Activated CD4-positive, alpha-beta T cell treated with anti-CD3 and anti-CD28 coated beads for 24 hours (primary cell): ENCODE results near the gene PDSS2.
"Not testable (repeated sequence)": the region's sequence is repeated elsewhere in the genome, so short reads cannot be mapped to it uniquely, and the experiment has no call there.

Experiments used
- DNase-seq, 2 donors: peaks; one replicate each; pipeline ENCODE4 v3.0.0-alpha.2; 2020; ENCODE audit warnings: low read depth in 2 of 2

PDSS2 gene

DNA sequence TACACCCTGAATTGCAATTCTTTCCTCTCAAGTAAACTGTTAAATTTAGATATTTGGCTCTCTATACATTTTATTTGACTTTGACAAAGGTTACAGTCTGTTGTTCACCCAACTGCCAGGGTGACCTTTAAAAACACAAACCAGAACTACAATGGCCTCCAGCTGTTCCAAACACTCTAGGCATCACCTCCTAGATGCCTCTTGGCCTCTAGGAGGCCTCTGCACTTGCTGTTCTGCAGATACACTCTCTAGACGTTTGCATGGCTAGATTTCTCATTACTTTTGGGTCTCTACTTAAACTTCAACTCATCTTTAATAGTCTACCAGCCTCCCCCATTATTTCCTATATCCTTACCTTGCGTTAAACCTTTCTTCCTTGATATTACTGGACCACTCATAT, 241.2 kb downstream of the PDSS2 start:
- no peak for DNase-seq

DNA sequence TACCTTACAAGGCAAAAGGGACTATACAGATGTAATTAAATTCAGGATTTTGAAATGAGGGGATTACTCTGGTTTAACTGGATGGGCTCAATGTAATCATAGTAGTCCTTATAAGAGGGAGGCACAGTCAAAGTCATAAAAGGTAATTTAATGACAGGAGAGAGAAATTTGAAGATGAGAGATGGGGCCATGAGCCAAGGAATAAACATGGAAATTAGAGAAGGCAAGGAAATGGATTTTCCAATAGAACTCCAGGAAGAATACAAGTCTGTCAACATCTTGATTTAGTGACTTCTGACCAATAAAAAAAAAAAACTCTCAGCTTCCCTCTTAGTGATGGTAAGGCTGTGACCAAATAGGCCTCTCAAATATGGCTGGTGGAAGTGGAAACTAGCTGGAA, 242.1 kb downstream of the PDSS2 start:
- no peak for DNase-seq

DNA sequence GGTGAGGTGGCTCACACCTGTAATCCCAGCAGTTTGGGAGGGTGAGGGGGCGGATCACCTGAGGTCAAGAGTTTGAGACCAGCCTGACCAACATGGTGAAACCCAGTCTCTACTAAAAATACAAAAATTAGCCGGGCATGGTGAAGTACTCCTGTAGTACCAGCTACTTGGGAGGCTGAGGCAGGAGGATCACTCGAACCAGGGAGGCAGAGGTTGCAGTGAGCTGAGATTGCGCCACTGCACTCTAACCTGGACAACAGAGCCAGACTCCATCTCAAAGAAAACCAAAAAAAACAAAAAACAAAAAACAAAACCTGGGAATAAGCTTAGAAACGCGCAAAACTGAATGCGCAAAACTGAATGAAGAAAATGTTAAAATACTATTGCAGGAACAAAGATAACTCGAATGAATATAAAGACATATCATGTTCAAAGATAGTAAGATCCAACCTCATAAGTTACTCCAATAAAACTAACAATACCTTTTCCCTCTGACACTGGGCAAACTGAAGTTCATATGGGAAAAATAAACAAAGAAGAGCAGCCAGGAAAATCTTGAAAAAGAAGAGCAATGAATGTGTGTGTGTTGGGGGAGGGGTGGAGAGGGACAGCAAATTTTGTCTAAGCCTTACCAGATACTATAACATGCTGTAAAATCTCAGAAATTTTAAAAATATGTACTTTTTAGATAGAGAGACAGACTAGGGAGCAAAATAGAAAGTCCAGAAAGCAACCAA, 243.0 kb downstream of the PDSS2 start:
- no peak for DNase-seq

DNA sequence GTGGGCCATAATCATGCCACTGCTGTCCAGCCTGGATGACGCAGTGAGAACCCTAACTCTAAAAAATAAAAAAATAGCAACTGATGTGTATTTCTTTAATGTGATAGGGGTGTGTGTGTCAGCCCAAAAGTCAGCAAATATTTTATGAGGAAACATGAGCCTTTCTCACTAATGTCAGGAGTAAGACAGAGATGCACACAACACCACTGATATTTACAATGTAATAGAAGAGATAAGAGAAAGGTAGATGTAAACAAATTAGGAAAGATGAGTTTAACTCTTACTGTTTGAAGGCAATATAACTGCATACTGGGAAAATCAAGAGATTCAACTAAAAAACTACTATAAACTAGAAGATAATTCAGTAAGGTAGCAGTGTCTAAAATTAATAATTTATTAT, 244.0 kb downstream of the PDSS2 start:
- no peak for DNase-seq

- no peak for DNase-seq
These were observed 244.7 kb downstream of the PDSS2 start for GRCh38 chr6:107214655-107215054.

GRCh38 chr6:107209406-107210305, 249.7 kb downstream of the PDSS2 start:
- no peak for DNase-seq

DNA sequence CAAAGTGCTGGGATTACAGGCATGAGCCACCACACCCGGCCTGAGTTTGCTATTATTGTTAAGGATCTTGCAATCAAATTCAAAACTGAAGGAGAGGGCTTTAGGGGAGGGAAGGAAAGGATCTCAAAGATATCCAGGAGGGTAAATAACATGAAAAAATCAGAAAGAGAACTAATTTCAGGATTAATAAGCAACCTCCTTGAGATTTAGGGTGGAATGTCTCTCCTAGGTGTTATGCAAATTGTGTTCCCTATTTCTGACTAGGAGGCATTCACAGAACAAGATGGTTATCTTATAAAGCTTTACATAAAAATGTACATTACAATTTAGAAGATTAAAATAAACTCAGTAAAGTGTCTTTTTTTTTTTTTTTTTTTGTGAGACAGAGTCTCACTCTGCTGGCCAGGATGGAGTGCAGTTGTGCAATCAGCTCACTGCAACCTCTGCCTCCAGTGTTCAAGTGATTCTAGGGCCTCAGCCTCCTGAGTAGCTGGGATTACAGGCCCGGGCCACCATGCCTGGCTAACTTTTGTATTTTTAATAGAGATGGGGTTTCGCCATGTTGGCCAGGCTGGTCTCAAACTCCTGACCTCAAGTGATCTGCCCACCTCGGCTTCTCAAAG, 252.0 kb downstream of the PDSS2 start:
- DNase-seq, result no peak

DNA sequence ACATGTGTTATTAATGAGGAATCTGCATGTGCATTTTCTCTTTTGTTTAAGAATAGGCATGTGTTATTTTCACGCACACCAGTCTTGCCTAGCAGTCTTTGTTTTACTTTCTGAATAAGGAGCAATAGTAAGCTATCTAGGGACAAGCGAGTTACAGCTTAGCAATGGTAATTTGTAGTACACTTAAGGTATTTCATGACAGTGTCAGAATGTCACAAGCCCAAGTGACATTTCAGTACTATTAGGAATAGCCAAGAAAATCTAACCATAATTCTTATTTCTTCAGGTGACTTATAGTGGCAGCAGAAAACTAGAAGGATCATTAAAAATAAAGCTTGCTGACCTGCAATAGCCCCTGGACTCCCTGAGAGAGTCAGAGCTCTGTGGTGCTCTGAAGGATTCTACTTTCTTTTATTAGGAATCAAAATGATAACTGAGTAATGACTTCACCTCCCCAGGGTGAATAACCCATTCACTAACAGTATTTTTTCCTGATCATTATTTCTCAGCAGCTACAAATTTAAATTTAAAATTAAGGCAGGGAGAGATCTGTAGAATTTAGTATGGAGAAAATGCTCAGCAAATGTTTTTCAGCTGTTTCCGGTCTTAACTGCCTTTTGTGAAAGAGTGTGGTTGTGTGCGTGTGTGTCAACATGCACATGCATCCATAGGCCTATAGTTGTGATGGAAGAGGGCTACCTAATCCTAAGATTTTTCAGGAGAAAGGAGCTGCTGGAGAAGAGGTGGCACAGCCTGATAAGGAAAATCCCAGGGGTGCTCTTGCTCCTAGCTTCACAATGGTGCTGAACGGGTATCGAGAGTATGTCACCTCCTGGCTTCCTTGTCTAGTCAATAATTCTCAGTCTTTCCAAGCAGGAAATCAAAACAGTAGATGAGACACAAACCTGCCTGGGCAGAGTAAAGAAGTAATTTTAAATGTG, 254.0 kb downstream of the PDSS2 start:
- DNase-seq, result no peak

GRCh38 chr6:107202876-107203468, 256.4 kb downstream of the PDSS2 start:
- no peak for DNase-seq

GRCh38 chr6:107198631-107199416, 260.5 kb downstream of the PDSS2 start:
- DNase-seq, result no peak

GRCh38 chr6:107196152-107196551, 263.2 kb downstream of the PDSS2 start:
- DNase-seq, result no peak

- not testable (repeated sequence) for DNase-seq
These were observed 264.6 kb downstream of the PDSS2 start for GRCh38 chr6:107194723-107195122.

DNA sequence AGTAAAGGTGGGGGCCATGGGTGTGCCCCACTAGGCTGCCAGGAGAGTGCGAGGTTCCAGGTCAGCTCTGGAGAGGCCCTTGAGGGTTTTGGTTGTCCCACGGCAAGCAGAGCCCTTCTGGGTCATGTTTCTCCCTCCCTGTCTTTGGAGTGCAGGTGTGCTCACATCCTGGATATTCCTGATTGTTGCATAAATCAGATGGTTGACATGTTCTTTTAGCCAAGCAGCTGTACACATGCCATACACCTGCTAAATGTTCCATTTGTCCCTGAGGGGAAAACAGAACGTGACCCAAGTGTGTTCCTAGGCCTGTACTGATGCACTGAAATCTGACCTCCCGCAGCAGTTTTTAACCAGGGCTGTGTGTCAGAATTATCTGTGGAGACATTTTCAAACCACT, 266.5 kb downstream of the PDSS2 start:
- no peak for DNase-seq

GRCh38 chr6:107187630-107188029, 271.7 kb downstream of the PDSS2 start:
- no peak for DNase-seq

- no peak for DNase-seq
These were observed 273.3 kb downstream of the PDSS2 start for GRCh38 chr6:107186047-107186446.

DNA sequence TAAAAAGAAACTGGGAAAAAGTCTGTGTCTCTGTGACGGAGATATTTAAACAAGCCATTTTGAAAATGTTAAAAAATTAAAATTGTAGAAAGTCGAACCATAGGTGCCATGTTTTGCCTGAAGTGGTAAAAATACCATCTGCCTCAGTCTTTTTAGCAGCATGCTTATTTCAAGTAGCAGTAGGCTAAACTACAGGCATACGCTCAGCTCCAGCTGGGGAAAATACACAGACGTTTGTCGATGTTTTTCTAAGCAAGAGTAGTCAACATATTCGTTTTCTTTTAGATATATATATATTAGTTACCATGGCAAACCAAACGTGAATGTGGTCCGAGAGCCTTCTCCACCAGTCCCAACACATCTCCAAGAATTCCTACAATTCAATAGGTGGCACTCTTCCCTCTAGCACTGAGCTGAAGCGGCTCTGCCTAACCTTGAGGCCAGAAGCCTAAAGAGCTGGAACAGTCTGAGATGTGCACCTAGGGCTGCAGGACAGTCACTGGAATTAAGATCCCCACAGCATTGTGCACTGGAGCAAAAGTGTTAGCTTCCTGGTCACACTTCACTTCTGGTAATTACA, 273.9 kb downstream of the PDSS2 start:
- no peak for DNase-seq

DNA sequence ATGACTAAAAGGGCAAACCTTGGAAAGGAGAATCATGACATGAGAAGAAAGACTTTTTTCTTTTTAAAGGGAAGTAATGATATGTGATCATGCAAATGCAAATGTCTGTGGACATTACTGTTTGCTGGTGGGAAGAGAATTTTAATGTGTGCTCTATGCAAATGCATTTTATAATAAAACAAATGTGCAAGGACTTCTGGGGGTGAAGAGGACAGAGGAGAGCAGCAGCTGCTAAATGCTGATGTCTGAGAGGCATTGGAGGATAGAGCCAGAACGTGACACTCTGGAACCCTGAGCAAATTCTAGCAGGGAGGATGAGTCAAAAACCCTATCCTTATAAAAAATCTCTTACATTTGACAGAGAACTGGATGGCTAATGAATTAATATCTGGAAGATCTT, 274.9 kb downstream of the PDSS2 start:
- DNase-seq, result no peak

GRCh38 chr6:107180099-107180498, 279.3 kb downstream of the PDSS2 start:
- DNase-seq, result no peak

DNA sequence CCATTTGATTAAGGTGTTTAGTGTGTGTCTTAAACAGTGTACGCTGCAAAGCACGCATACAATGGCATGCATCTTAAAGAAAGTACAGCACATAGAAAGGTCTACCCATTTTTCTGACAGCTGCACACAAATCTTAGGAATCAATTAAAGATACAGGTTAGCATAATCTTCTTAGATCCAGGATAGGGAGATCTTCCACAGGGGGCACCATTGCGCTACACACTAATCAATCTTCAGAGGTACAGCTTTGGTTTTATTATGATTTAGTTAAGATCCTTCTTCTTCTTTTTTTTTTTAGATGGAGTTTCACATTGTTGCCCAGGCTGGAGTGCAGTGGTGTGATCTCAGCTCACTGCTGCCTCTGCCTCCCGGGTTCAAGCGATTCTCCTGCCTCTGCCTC, 280.4 kb downstream of the PDSS2 start:
- DNase-seq, result no peak

- no peak for DNase-seq
These were observed 285.6 kb downstream of the PDSS2 start for GRCh38 chr6:107173779-107174178.
